C4-2B (cell line): ENCODE measurements around the gene IMPACT.

Source experiments
- ZFX ChIP-seq: fragments of 450-650 bp; IDR thresholded peaks from 2 replicates; pipeline ENCODE4 v1.6.1; 2017
- TF ChIP-seq, protein P1 (sequence below): fragments of 450-650 bp; conservative IDR thresholded peaks from 2 replicates; pipeline ENCODE4 v1.5.1; 2017; ENCODE audit warnings: mild to moderate bottlenecking

DNA sequence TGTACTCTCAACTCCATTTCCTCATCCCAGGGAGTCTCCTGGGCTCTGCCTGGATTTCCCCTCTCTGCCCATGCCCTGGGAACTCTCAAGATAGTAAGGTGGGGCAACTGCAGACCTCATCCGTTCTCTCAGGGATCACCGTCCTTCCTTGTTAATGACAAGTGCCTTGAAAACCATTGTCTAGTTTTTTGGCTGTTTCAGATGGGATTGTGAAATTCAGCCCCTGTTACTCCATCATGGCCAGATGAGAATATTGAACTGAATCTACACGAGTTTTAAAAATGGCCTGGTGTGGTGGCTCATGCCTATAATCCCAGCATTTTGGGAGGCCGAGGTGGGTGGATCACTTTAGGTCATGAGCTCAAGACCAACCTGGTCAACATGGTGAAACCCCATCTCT, 33.3 kb downstream of the IMPACT start:
- TF ChIP-seq, protein P1, sequence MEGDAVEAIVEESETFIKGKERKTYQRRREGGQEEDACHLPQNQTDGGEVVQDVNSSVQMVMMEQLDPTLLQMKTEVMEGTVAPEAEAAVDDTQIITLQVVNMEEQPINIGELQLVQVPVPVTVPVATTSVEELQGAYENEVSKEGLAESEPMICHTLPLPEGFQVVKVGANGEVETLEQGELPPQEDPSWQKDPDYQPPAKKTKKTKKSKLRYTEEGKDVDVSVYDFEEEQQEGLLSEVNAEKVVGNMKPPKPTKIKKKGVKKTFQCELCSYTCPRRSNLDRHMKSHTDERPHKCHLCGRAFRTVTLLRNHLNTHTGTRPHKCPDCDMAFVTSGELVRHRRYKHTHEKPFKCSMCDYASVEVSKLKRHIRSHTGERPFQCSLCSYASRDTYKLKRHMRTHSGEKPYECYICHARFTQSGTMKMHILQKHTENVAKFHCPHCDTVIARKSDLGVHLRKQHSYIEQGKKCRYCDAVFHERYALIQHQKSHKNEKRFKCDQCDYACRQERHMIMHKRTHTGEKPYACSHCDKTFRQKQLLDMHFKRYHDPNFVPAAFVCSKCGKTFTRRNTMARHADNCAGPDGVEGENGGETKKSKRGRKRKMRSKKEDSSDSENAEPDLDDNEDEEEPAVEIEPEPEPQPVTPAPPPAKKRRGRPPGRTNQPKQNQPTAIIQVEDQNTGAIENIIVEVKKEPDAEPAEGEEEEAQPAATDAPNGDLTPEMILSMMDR: no peak
- no peak for TF ChIP-seq ZFX
